A204.1 (cell line): ENCODE measurements around the gene C6orf15.
"Not testable (repeated sequence)": the region's sequence is repeated elsewhere in the genome, so short reads cannot be mapped to it uniquely, and the experiment has no call there.

Experiments used
- FAIRE-seq: peaks from 2 replicates; lab custom pipeline; 2012; peaks lifted over from hg19 to GRCh38; lab: Jason Lieb, UNC

Gene C6orf15

GRCh38 chr6:31067891-31068668 is 44.3 kb downstream of the C6orf15 start:
- not testable (repeated sequence) for FAIRE-seq

- FAIRE-seq: not testable (repeated sequence)
Observed at GRCh38 chr6:31067028-31067427, 45.3 kb downstream of the C6orf15 start.

GRCh38 chr6:31065556-31065955 is 46.8 kb downstream of the C6orf15 start:
- FAIRE-seq: no peak

GRCh38 chr6:31063906-31064435 is 48.4 kb downstream of the C6orf15 start:
- no peak for FAIRE-seq
